HG03139 (cell line): Measurements from ENCODE around the gene C9orf50.

Experiments used
- ATAC-seq: cut with Tn5 transposase; IDR thresholded peaks from one replicate; pipeline ENCODE4 v1.9.1; 2021; ENCODE audit not compliant: unreplicated experiment

Gene C9orf50

GRCh38 chr9:129633207-129633606 lies 12.3 kb upstream of the C9orf50 start:
- ATAC-seq, result no peak

DNA sequence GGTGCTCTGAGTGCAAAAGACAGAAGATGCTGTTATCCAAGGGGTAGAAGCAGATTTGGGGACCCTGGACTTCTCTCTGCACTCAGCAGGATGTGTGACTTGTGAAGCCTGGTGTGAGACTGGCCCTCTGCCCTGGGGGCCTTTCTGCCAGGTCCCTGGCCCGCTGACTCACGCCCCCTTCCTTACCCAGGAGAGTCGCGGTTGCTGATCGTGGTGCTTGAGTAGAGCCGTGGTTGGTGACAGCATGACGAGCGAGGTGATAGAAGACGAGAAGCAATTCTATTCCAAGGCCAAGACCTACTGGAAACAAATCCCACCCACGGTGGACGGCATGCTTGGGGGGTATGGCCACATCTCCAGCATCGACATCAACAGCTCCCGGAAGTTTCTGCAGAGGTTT lies 11.6 kb upstream of the C9orf50 start:
- ATAC-seq, result no peak

GRCh38 chr9:129631674-129632129 lies 10.8 kb upstream of the C9orf50 start:
- ATAC-seq, result no peak

GRCh38 chr9:129630967-129631673 lies 10.2 kb upstream of the C9orf50 start:
- ATAC-seq, result no peak

- ATAC-seq, result no peak
Measured at GRCh38 chr9:129629251-129629820, 8.4 kb upstream of the C9orf50 start.

DNA sequence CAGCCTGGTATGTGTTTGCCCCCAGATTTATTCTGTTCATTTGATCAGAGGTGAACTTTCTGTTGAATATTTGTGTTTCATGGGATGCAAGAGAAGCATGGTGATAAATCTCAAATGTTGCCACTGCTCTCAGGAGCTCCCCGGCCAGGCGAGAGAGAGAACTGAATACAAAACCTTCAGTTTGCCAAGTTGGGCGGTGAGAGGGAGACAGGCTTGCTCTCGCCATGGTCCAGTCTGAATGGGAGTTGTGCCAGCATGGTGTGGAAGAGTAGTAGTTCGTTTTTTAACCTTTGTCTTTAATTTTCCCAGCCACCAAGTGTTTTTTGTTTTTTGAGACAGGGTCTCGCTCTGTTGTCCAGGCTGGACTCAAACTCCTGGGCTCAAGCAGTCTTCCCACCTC lies 7.8 kb upstream of the C9orf50 start:
- no peak for ATAC-seq

- no peak for ATAC-seq
Measured at GRCh38 chr9:129627556-129628440, 6.9 kb upstream of the C9orf50 start.

DNA sequence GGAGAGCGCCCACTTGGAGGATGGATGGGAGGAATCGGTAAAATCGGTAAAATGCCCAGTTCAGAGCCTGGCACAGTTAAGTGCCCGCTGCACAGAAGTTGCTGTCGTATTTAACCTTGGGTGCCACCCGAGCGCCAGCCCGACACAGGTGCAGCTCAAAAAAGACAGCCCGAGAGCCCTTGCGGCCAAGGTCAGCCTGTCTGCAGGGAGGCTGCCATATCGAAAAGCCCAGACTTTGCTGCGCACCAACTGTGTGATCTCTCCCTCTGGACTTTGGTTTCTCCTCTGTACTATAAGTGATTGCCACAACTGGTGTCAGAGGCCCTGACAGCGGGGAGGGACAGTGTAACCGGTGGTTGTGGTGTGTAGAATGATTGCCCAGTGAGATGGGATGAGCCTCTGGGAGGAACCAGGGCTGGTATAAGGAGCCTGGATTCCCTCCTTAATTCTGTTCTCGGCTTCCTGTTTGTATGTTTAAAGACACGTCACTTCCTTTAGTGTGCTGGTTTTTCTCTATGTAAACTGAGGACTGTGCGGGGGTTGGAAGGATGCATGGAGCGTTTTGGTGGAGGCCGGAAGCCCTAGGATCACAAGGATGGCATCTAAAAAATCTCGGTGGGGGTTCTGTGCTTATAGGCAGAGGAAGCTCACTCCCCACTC lies 5.9 kb upstream of the C9orf50 start:
- peak; percentile 17 for ATAC-seq

GRCh38 chr9:129626079-129626624 lies 5.3 kb upstream of the C9orf50 start, which contains the start of gene NTMT1:
NTMT1 (plus strand) TSS chr9:129626163; CDS start chr9:129632704, 6,541 bp downstream.
- ATAC-seq, result peak; percentile 65

- no peak for ATAC-seq
Measured at GRCh38 chr9:129624947-129625346, 4.0 kb upstream of the C9orf50 start.

DNA sequence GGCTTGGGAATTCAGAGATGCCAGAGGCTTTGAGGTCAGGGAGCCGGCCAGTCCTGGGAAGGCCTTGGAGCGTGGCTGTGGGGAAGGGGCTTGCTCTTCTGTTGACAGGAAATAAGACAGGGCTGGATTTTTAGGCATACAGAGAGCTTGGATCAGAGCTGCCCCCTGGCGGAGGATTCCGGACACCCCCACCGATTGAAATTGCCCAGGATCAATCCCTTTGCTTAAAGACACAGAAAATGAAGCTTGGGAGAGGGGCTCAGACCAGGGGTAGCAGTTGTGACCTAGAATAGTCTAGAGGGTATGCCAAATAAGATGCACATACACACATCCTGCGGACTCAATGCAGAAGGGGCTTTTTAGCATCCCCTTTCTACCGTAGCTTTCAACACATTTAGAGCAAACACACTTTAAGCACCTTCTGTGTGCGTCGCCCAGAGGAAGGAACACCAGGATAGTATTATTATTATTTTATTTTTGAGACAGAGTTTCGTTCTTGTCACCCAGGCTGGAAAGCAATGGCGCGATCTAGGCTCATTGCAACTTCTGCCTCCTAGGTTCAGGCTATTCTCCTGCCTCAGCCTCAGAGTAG lies 3.4 kb upstream of the C9orf50 start:
- ATAC-seq, result no peak

DNA sequence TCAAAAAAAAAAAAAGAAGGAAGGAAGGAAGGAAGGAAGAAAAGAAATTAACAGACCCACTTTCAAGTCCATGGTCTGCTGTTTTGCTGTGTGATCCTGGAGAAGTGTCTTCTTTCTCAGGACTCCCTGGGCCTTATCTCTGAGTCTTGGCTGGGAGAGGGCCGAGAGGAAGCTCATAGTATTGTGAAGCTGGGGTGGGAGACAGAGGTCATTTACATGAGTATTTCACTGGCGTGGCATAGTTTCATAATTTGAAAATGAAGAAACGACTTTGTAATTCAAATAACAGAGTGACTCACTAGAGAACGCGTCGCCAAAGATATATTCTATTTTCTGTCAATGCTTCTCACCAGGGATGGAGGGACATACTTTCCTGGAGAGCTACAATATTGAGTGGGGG lies 2.4 kb upstream of the C9orf50 start:
- ATAC-seq, result no peak

- no peak for ATAC-seq
Measured at GRCh38 chr9:129619787-129620668, 873 bp downstream of the C9orf50 start.

GRCh38 chr9:129617167-129617566 lies 3.7 kb downstream of the C9orf50 start:
- ATAC-seq, result no peak

- no peak for ATAC-seq
Measured at GRCh38 chr9:129615407-129616285, 5.3 kb downstream of the C9orf50 start.

- no peak for ATAC-seq
Measured at GRCh38 chr9:129614932-129615331, 6.0 kb downstream of the C9orf50 start.

GRCh38 chr9:129613520-129614175 lies 7.3 kb downstream of the C9orf50 start:
- ATAC-seq, result no peak
